Glomerular visceral epithelial cell (primary cell): ENCODE measurements around the gene FURIN.
A peak's percentile ranks its signal among the peaks of the same experiment; 100 is the strongest.
"Not testable (repeated sequence)": the region's sequence is repeated elsewhere in the genome, so short reads cannot be mapped to it uniquely, and the experiment has no call there.

Source experiments
- DNase-seq: peaks from one replicate; pipeline ENCODE4 v3.0.0-alpha.2; 2016; ENCODE audit errors: extremely low spot score

FURIN gene

DNA sequence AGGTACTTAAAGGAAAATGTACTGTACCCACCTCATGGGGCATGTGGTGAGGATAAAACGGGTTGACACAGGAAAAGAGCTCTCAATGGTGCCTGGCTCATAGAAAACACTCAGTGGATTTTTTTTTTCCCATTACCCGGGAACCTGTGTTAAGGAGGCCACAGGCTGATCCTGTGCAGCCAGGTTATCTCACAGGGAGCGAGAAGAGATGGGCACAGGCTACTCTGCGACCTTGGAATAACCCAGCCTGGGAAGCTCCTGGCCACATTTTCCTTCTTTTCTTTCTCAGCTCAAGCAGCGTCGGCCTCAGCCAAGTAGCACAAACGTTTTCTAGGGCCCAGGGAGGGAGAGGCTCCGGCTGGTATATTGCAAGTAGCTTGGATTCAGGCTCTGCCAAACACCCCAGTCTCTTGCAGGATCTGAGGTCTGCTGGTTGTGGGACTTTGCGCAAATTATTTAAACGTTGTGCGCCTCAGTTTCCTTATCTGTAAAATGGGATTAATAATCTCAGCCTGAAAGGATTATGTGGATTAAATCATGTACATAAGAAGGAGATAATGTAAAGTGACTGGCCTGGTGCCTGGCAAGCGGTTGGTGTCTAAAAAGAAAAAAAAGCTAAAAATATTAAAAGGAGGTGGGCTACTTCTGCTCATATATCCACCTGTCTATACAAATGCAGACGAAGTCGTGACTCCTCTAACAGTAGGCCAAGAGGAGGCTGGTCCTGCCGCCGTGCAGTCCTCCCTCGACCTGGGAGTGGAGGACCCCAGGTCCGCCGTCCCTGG, 2.2 kb downstream of the FURIN start:
- peak; percentile 43 for DNase-seq

DNA sequence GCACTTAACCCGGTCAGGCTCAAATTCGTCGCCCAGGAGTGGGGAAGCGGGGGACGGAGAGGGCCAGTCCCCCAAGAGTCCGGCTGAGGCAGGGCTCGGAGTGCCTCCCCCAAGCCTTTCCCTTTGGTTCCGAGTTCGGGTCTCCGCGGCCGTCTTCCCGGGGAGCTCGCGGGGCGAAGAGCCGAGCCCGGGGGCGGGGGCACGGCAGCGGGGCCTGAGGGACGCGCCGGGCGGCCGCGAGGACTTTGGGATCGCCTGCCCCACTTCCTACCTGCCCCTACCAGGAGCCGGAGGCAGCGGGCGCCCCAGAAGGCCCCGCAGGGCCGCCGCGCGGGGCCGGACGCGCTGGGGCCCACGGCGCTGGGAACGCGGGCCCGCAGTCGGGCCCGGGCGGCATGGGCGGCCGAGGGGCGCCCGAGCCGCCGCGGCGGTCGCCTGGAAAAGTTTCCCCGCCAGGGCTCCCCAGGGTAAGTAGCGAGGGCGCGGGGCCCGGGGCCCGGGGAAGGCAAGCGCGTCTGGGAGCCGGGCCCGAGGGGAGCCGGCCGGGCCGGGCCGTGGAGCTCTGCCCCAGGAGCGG, 2.8 kb downstream of the FURIN start:
- peak; percentile 52 for DNase-seq

DNA sequence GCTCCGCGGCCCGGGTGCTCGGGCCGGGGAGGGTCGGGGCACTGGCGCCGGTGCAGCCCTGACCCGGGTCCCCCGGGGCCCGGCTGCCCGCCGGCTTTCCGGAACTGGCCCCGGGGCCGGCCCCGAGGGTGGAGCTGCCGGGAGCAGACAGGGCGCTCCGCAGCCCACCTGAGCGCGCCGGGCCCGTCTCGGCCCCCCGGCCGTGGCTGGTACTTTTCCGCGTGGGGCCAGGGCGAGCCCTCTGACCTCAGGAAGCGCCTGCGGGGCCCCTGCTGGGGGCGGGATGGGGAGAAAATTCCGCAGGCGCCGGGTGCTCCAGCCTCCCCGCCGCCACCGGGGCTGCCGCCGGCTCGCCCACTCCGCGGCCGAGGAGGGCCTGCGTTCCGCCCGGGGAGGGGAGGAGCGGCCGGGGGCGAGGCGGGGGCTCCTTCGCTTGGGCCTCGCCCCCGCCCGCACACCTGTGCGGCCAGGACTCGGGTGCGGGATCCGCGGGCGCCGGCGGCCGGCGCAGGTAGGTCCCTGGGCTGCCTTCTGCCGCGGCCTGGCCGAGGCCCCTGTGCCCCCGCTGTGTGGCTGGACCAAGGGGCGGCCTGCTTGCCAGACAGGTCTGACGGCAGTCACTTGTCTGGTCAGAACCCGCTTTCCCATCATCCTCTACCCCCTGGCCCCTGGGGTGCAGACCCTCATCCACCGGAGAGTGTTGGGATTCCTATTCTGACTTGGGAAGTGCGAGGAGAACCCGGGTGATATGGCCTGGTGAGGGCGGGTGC, 3.5 kb downstream of the FURIN start:
- DNase-seq: peak; percentile 45

DNA sequence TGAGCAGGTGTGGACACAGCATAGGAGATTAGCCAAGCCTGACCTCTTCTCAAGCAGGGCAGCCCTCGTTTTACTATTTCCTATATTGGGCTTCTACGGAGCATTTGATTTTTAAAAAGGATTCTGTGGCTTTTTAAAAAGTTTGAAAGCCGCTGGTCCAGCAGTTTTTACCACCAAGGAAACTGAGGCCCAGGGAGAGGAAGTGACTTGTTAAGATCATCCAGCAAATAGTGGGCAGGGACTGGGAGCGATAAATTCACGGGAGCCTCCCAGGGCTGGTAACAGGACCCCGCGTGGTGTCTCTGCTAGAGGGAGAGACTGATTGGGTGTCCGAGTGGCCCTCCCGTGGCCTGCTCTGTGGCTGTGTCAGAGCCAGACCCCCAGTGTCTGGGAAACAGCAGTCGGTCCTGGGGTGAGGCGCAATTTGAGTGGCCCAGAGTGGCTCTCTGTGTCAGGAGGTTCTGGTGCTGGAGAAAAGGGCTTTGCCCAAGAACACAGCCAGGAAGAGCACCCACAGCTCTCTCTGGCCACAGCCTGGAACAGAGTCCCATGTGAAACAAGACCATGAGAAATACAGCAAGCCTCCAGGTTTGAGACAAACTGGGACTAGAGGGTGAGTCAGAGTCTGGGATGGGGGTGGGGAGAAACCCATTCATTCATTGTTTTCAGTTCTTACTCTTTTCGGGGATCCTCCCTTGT, 4.2 kb downstream of the FURIN start:
- DNase-seq: peak; percentile 70

DNA sequence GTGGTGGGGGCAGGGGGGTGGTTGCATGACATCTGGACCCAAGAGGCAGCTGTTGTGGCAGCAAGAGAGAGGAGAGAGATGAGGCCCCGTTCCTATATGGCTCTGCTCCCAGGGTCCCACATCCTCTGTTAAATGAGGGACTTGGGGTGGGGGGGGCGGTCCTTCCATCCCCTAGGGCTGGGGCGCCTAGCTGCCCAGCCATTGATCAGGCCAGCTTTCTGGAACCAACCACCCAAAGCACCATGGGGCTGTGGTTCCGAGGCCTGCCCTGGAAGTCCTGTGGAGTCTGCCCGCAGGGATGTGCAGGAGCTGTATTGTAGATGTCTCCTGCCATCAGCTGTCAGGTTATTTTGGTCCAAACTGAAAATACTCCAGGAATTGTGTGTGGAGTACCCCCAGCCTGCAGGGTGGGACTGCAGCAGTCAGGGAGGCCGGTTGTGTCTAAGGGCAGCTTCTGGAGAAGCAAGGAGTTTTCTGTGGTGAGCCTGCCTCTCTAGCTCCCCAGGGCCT, 5.2 kb downstream of the FURIN start:
- no peak for DNase-seq

DNA sequence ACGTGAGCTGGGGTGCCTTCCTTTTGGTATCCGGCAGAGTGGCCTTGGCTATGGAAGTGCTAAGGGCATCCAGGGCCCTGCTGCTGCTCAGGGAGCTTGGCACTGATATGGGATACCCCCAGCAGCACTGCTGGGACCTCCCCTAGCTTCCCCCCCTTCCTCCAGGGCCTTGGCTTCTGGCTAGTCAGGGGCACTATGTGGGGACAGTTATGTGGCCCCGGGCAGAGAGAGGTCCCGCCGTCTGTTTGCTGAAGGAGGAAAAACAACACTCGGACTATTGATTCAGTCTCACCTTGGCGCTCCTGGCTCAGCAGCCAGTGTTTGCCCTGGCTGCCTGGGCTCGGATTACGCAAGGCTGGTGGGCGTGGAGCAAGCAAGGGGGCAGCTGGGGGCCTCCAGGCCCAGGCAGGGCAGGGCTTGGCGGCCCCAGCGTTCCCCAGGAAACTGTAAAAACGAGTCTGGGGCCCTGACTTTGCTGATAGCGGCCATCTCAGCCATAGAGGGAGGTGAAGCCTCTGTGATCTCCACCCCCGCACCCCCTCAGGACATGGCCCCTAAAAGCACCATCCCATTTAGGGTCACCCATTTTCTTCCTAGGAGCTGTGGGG, 5.7 kb downstream of the FURIN start:
- no peak for DNase-seq

DNA sequence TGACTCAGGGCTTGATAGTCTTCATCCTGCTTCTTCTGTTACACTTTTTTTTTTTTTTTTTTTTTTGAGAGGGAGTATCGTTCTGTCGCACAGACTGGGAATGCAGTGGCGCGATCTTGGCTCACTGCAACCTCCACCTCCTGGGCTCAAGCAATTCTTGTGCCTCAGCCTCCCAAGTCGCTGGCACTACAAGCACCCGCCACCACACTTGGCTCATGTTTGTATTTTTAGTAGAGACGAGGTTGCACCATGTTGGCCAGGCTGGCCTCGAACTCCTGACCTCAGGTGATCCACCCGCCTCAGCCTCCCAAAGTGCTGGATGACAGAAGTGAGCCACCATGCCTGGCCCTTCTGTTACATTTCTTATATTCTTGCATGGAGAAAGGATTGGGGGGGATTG, 6.6 kb downstream of the FURIN start:
- DNase-seq: not testable (repeated sequence)

DNA sequence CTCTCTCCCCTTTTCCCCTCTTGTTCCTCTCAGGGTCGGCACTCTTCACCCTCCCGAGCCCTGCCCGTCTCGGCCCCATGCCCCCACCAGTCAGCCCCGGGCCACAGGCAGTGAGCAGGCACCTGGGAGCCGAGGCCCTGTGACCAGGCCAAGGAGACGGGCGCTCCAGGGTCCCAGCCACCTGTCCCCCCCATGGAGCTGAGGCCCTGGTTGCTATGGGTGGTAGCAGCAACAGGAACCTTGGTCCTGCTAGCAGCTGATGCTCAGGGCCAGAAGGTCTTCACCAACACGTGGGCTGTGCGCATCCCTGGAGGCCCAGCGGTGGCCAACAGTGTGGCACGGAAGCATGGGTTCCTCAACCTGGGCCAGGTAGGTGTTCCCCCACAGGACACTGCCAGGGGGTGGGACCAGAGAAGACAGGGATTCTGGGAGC, 7.2 kb downstream of the FURIN start:
- no peak for DNase-seq

DNA sequence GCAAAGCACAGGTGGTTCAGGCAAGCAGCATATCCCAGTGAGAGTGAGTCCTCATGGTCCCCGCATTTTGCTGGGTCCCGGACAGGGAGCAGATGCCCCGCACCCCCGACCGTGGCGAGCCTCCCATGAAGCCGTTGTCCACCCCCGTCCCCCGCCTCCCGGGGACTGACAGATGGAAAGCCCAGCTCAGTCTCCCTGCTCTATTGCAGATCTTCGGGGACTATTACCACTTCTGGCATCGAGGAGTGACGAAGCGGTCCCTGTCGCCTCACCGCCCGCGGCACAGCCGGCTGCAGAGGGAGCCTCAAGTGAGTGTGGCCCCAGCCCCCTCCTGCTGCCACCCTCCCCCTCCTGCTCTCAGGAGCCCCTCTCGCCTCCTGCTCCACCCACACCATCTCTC, 7.7 kb downstream of the FURIN start:
- DNase-seq: no peak

DNA sequence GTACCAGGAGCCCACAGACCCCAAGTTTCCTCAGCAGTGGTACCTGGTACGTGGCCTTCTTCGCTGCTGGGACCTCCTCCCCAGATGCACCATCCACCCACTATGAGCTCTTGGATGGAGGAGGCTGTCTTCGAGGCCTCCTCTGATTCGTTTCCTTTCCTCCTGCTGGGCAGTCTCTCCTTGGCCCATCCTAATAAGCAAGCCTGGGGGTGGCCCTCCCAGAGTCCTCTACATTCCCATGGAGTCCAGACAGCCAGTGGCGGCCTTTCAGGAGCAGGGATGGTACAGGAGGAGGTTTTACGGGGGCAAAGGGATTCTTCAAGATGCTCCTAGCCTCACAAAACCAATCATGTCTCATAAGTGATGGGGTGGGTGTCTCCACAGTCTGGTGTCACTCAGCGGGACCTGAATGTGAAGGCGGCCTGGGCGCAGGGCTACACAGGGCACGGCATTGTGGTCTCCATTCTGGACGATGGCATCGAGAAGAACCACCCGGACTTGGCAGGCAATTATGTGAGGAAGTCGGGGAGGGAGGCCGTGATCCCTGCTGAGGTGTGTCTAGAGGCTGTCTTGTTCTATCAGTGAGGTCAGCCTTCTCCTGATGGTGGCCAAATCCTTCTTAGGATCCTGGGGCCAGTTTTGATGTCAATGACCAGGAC, 8.3 kb downstream of the FURIN start:
- no peak for DNase-seq

DNA sequence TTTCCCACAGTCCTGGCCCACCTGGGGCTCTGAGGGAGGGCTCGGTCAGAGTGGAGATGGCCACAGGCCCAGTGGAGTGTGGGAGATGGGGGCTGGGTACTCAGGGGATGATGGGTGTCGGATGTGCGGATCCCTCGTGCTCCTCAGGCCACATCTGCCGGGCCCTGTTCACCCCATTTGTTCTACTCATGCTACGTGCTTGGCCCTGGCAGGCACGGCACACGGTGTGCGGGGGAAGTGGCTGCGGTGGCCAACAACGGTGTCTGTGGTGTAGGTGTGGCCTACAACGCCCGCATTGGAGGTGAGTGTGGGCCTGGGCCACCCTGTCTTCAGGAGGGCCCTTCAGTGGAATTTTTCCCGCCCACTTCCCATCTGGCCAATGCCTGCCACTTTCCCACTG, 8.9 kb downstream of the FURIN start:
- DNase-seq: no peak

DNA sequence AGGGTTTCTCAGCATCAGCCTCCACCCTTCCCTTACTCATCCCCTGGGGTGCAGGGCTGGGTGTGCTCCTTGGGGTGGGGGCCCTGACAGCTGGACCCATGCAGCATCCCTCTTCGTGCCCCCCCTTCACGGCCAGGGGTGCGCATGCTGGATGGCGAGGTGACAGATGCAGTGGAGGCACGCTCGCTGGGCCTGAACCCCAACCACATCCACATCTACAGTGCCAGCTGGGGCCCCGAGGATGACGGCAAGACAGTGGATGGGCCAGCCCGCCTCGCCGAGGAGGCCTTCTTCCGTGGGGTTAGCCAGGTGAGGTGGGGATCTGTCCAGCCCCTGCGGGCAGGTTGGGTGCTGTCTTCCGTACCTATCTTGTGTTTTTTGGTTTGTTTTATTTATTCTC, 9.6 kb downstream of the FURIN start:
- DNase-seq: no peak

DNA sequence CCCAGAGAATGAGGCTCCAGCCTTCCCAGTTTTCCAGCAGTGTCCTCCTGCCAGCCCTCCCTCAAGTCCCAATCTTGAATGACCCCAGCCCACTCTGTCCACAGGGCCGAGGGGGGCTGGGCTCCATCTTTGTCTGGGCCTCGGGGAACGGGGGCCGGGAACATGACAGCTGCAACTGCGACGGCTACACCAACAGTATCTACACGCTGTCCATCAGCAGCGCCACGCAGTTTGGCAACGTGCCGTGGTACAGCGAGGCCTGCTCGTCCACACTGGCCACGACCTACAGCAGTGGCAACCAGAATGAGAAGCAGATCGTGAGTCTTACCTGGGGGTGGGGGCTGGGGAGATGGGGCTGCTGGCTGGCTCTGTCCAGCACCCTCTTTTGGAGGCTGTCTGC, 10.3 kb downstream of the FURIN start:
- no peak for DNase-seq

DNA sequence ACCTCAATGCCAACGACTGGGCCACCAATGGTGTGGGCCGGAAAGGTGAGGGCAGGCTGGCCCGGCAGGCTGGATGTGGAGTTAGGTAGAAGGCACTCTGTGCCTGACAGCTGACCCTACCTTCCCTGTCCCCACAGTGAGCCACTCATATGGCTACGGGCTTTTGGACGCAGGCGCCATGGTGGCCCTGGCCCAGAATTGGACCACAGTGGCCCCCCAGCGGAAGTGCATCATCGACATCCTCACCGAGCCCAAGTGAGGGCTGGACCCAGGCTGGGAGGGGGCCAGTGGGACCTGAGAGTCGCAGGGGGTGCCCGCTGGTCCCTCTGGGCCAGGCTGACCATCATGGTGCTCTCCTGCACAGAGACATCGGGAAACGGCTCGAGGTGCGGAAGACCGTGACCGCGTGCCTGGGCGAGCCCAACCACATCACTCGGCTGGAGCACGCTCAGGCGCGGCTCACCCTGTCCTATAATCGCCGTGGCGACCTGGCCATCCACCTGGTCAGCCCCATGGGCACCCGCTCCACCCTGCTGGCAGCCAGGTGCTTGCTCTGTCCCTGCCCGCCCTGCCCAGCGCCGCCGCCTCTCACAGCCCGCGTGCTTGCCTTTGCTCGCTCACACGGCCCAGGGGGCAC, 11.5 kb downstream of the FURIN start:
- DNase-seq: no peak

DNA sequence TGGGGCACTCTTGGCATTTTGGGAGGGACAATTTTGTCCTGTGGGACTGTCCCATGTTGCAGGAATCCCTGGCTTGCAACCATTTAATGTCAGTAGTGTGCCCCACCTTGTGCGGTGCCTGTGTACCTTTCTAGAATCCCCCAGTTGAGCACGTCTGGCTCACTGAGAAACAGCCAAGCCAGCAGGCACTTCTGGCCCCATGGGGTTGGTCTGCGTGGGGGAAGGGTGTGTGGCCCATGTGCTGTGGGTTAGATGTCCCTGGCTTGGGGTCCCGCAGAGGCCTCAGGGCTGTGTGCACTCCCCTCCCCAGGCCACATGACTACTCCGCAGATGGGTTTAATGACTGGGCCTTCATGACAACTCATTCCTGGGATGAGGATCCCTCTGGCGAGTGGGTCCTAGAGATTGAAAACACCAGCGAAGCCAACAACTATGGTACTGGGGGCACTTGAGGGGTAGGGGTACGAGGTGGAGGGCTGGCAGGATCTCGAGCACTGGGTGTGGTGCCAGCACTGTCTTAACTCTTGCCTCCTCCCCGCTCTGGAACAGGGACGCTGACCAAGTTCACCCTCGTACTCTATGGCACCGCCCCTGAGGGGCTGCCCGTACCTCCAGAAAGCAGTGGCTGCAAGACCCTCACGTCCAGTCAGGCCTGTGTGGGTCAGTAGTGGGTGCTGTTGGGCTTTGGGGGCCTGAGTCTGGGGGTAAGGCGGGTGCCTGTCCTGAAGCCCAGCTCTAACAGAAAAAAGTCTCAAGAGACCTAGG, 12.2 kb downstream of the FURIN start:
- DNase-seq: no peak

DNA sequence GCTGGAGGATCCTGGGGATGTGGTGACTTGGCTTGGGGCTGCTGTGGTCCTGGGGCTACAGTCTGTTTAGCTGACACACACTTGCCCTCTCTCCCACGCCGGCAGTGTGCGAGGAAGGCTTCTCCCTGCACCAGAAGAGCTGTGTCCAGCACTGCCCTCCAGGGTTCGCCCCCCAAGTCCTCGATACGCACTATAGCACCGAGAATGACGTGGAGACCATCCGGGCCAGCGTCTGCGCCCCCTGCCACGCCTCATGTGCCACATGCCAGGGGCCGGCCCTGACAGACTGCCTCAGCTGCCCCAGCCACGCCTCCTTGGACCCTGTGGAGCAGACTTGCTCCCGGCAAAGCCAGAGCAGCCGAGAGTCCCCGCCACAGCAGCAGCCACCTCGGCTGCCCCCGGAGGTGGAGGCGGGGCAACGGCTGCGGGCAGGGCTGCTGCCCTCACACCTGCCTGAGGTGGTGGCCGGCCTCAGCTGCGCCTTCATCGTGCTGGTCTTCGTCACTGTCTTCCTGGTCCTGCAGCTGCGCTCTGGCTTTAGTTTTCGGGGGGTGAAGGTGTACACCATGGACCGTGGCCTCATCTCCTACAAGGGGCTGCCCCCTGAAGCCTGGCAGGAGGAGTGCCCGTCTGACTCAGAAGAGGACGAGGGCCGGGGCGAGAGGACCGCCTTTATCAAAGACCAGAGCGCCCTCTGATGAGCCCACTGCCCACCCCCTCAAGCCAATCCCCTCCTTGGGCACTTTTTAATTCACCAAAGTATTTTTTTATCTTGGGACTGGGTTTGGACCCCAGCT, 13.0 kb downstream of the FURIN start:
- no peak for DNase-seq

DNA sequence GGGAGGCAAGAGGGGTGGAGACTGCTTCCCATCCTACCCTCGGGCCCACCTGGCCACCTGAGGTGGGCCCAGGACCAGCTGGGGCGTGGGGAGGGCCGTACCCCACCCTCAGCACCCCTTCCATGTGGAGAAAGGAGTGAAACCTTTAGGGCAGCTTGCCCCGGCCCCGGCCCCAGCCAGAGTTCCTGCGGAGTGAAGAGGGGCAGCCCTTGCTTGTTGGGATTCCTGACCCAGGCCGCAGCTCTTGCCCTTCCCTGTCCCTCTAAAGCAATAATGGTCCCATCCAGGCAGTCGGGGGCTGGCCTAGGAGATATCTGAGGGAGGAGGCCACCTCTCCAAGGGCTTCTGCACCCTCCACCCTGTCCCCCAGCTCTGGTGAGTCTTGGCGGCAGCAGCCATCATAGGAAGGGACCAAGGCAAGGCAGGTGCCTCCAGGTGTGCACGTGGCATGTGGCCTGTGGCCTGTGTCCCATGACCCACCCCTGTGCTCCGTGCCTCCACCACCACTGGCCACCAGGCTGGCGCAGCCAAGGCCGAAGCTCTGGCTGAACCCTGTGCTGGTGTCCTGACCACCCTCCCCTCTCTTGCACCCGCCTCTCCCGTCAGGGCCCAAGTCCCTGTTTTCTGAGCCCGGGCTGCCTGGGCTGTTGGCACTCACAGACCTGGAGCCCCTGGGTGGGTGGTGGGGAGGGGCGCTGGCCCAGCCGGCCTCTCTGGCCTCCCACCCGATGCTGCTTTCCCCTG, 13.8 kb downstream of the FURIN start:
- no peak for DNase-seq

DNA sequence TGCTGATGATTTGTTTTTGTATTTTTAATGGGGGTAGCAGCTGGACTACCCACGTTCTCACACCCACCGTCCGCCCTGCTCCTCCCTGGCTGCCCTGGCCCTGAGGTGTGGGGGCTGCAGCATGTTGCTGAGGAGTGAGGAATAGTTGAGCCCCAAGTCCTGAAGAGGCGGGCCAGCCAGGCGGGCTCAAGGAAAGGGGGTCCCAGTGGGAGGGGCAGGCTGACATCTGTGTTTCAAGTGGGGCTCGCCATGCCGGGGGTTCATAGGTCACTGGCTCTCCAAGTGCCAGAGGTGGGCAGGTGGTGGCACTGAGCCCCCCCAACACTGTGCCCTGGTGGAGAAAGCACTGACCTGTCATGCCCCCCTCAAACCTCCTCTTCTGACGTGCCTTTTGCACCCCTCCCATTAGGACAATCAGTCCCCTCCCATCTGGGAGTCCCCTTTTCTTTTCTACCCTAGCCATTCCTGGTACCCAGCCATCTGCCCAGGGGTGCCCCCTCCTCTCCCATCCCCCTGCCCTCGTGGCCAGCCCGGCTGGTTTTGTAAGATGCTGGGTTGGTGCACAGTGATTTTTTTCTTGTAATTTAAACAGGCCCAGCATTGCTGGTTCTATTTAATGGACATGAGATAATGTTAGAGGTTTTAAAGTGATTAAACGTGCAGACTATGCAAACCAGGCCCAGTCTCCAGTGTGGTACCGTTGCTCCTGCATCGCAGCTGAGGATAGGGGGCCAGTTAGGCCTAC, 14.6 kb downstream of the FURIN start:
- no peak for DNase-seq
